Suprapubic skin (tissue), 4 donors: ENCODE measurements around the gene FSIP2. TPM values are rescaled to one million over a fixed set of nuclear protein-coding genes. Genes with fewer than 3 reads are reported as not detected.

ENCODE experiments used
- DNase-seq, 2 donors: peaks; one replicate each; pipeline ENCODE4 v3.0.0-alpha.2; 2019; ENCODE audit warnings: low spot score in 2 of 2
- H3K27ac ChIP-seq: fragments of 200-600 bp; sonication (generic); one replicate; pipeline ENCODE4 v1.5.1; 2019
- H3K27me3 ChIP-seq: fragments of 200-600 bp; sonication (generic); one replicate; pipeline ENCODE4 v1.5.1; 2019
- H3K36me3 ChIP-seq: fragments of 200-600 bp; sonication (generic); one replicate; pipeline ENCODE4 v1.5.1; 2019
- H3K4me1 ChIP-seq: fragments of 200-600 bp; sonication (generic); one replicate; pipeline ENCODE4 v1.5.1; 2019
- H3K4me3 ChIP-seq: fragments of 200-600 bp; sonication (generic); one replicate; pipeline ENCODE4 v1.5.1; 2019; ENCODE audit warnings: mild to moderate bottlenecking
- H3K9me3 ChIP-seq: fragments of 200-600 bp; sonication (generic); one replicate; pipeline ENCODE4 v1.5.1; 2019
- EP300 ChIP-seq: sonication (generic); formaldehyde crosslinking; IDR thresholded peaks from one replicate; pipeline ENCODE4 v1.6.1; 2017; ENCODE audit warnings: antibody characterized with exemption
- POLR2A ChIP-seq, 2 donors: fragments of 450-650 bp; IDR thresholded peaks; one replicate each; pipeline ENCODE4 v1.6.1; 2017; ENCODE audit warnings: antibody characterized with exemption in 2 of 2, mild to moderate bottlenecking in 2 of 2, moderate library complexity in 2 of 2
- POLR2AphosphoS5 ChIP-seq, 3 donors: sonication (generic); formaldehyde crosslinking; IDR thresholded peaks; one replicate each; pipeline ENCODE4 v1.6.1; 2017; ENCODE audit warnings: antibody characterized with exemption in 3 of 3
- WGBS: methylation state at CpG from one replicate; pipeline ENCODE4 v1.1.5; 2018; 5-methylcytosine and 5-hydroxymethylcytosine counted together
- total RNA-seq, 4 donors: library from RNA; depleted of rRNA; stranded (reverse); fragments of >200 nt; gene quantifications; one replicate each; pipeline ENCODE4 v1.1.0, GENCODE V29; 2016
- TF ChIP-seq, protein P1 (sequence below), 2 donors: fragments of 200-600 bp in 1 of 2; fragments of 450-650 bp in 1 of 2; sonication (generic) in 1 of 2; IDR thresholded peaks; one replicate each; pipeline ENCODE4 v1.5.1; 2016 to 2019; ENCODE audit warnings: antibody characterized with exemption in 2 of 2, mild to moderate bottlenecking in 1 of 2, moderate library complexity in 1 of 2

FSIP2 gene
- total RNA-seq, 4 donors from 2014 or later, result 0.83 to 10.1 (median 1.6) TPM

DNA sequence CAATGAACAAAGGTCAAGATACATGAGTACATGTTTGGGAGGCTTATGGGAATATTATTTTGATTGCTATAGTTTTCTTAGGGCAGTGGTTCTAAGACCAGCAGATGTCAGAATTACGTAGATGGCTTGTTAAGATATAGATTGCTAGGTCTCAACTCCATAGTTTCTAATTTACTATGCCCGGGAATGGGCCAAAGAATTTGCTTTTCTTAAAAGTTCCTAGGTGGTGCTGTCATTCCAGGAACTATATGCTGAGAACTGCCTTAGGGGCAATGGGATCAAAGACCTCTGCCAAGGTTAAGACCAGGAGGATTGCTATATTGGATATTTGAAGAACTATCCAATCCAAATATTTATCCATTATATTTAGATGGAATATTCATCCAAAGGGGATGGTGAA, 141.8 kb downstream of the FSIP2 start:
- Histone ChIP-seq H3K27ac (no peak overlapping the region), H3K27me3 (no peaks in the 10 kb centered on the region), H3K9me3 (no peaks in the 10 kb centered on the region), H3K4me3 (no peak overlapping the region), H3K4me1 (no peaks in the 10 kb centered on the region), H3K36me3 (no peaks in the 10 kb centered on the region)
- 91% methylated on average over 2 of the region's 2 CpGs for WGBS
- DNase-seq, result no peak
- TF ChIP-seq POLR2AphosphoS5 (IDR thresholded peaks at IDR 0.05) (no peak), EP300 (no peak), POLR2A (IDR thresholded peaks at IDR 0.05) (no peak)
- TF ChIP-seq, protein P1, sequence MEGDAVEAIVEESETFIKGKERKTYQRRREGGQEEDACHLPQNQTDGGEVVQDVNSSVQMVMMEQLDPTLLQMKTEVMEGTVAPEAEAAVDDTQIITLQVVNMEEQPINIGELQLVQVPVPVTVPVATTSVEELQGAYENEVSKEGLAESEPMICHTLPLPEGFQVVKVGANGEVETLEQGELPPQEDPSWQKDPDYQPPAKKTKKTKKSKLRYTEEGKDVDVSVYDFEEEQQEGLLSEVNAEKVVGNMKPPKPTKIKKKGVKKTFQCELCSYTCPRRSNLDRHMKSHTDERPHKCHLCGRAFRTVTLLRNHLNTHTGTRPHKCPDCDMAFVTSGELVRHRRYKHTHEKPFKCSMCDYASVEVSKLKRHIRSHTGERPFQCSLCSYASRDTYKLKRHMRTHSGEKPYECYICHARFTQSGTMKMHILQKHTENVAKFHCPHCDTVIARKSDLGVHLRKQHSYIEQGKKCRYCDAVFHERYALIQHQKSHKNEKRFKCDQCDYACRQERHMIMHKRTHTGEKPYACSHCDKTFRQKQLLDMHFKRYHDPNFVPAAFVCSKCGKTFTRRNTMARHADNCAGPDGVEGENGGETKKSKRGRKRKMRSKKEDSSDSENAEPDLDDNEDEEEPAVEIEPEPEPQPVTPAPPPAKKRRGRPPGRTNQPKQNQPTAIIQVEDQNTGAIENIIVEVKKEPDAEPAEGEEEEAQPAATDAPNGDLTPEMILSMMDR (IDR thresholded peaks at IDR 0.05), result no peak
